HEK293 (cell line): Measurements from ENCODE around the gene PRSS33.
A peak's percentile ranks its signal among the peaks of the same experiment; 100 is the strongest.

Source experiments
- CTCF ChIA-PET: fragments of 350-600 bp; formaldehyde crosslinking; extraction: SDS; loops from one replicate; lab custom pipeline; 2021; ENCODE audit warnings: antibody characterized with exemption; lab: Yijun Ruan, JAX
- POLR2A ChIA-PET: fragments of 300-600 bp; formaldehyde crosslinking; extraction: SDS; loops from one replicate; lab custom pipeline; 2020; ENCODE audit warnings: antibody characterized with exemption, inconsistent platforms; lab: Yijun Ruan, JAX
- H3K27ac ChIP-seq: fragments of 200-500 bp; sonication (Bioruptor generic); 2 replicates; pipeline ENCODE4 v1.5.1; 2014; ENCODE audit warnings: low read depth, low read length, control low read depth, inconsistent platforms; ENCODE audit errors: extremely low read depth
- H3K36me3 ChIP-seq, 2 experiments: fragments of 200-500 bp in 1 of 2; sonication (Bioruptor generic) in 1 of 2; 1 replicate in 1 of 2; 2 replicates in 1 of 2; pipeline ENCODE4 v1.5.1; 2014 to 2017; ENCODE audit warnings: inconsistent platforms in 2 of 2, low read length in 2 of 2; ENCODE audit not compliant: control insufficient read depth in 2 of 2, insufficient read depth in 1 of 2
- H3K4me1 ChIP-seq: fragments of 200-500 bp; sonication (Bioruptor generic); 2 replicates; pipeline ENCODE4 v1.5.1; 2014; ENCODE audit warnings: mild to moderate bottlenecking, low read length, inconsistent platforms; ENCODE audit not compliant: control insufficient read depth, insufficient read depth
- H3K4me3 ChIP-seq: 2 replicates; pipeline ENCODE4 v1.5.1; 2011; ENCODE audit warnings: low read depth, mild to moderate bottlenecking, control low read depth, low read length, moderate library complexity
- H3K9me3 ChIP-seq: fragments of 200-500 bp; sonication (Bioruptor generic); 2 replicates; pipeline ENCODE4 v1.5.1; 2014; ENCODE audit warnings: low read depth, low read length, inconsistent platforms; ENCODE audit not compliant: control insufficient read depth, insufficient read depth
- KLF17 ChIP-seq: fragments of 450-650 bp; formaldehyde crosslinking; IDR thresholded peaks from 2 replicates; pipeline ENCODE4 v1.5.1; 2016; ENCODE audit warnings: missing biosample characterization, missing genetic modification characterization
- PBX3 ChIP-seq: sonication (generic); formaldehyde crosslinking; IDR thresholded peaks from 2 replicates; pipeline ENCODE4 v1.8.1; 2022; ENCODE audit warnings: mild to moderate bottlenecking, moderate library complexity, missing genetic modification reagents
- SP7 ChIP-seq: fragments of 450-650 bp; formaldehyde crosslinking; IDR thresholded peaks from 2 replicates; pipeline ENCODE4 v1.5.1; 2016; ENCODE audit warnings: missing biosample characterization, missing genetic modification characterization
- TRIM28 ChIP-seq: IDR thresholded peaks from 2 replicates; pipeline ENCODE4 v1.6.1; 2011; ENCODE audit warnings: low read length, control low read depth, borderline replicate concordance
- ZBTB49 ChIP-seq: fragments of 450-650 bp; formaldehyde crosslinking; IDR thresholded peaks from 2 replicates; pipeline ENCODE4 v1.5.1; 2016; ENCODE audit warnings: missing biosample characterization, missing genetic modification characterization, low read depth
- ZNF302 ChIP-seq: fragments of 450-650 bp; formaldehyde crosslinking; IDR thresholded peaks from 2 replicates; pipeline ENCODE4 v1.5.1; 2016; ENCODE audit warnings: missing biosample characterization, missing genetic modification characterization, low read depth
- ZNF433 ChIP-seq: fragments of 450-650 bp; formaldehyde crosslinking; IDR thresholded peaks from 2 replicates; pipeline ENCODE4 v1.5.1; 2016; ENCODE audit warnings: missing biosample characterization, missing genetic modification characterization, low read depth
- ZNF521 ChIP-seq: fragments of 450-650 bp; formaldehyde crosslinking; IDR thresholded peaks from 2 replicates; pipeline ENCODE4 v1.5.1; 2017; ENCODE audit warnings: missing biosample characterization, mild to moderate bottlenecking, missing genetic modification characterization
- ZNF610 ChIP-seq: fragments of 450-650 bp; formaldehyde crosslinking; IDR thresholded peaks from 2 replicates; pipeline ENCODE4 v1.5.1; 2016; ENCODE audit warnings: missing biosample characterization, missing genetic modification characterization, borderline replicate concordance
- ZNF629 ChIP-seq: fragments of 450-650 bp; formaldehyde crosslinking; IDR thresholded peaks from 2 replicates; pipeline ENCODE4 v1.5.1; 2017; ENCODE audit warnings: missing biosample characterization, missing genetic modification characterization
- ZNF701 ChIP-seq: fragments of 450-650 bp; formaldehyde crosslinking; IDR thresholded peaks from 2 replicates; pipeline ENCODE4 v1.5.1; 2016; ENCODE audit warnings: missing biosample characterization, missing genetic modification characterization
- TF ChIP-seq, protein P1 (sequence below): fragments of 450-650 bp; formaldehyde crosslinking; IDR thresholded peaks from 2 replicates; pipeline ENCODE4 v1.5.1; 2017; ENCODE audit warnings: missing biosample characterization, missing genetic modification characterization
- TF ChIP-seq, protein P2 (sequence below): fragments of 450-650 bp; formaldehyde crosslinking; IDR thresholded peaks from 2 replicates; pipeline ENCODE4 v1.5.1; 2016; ENCODE audit warnings: missing biosample characterization, missing genetic modification characterization
- TF ChIP-seq, protein P3 (sequence below): fragments of 450-650 bp; formaldehyde crosslinking; IDR thresholded peaks from 2 replicates; pipeline ENCODE4 v1.5.1; 2016; ENCODE audit warnings: missing biosample characterization, missing genetic modification characterization

The PRSS33 gene

DNA sequence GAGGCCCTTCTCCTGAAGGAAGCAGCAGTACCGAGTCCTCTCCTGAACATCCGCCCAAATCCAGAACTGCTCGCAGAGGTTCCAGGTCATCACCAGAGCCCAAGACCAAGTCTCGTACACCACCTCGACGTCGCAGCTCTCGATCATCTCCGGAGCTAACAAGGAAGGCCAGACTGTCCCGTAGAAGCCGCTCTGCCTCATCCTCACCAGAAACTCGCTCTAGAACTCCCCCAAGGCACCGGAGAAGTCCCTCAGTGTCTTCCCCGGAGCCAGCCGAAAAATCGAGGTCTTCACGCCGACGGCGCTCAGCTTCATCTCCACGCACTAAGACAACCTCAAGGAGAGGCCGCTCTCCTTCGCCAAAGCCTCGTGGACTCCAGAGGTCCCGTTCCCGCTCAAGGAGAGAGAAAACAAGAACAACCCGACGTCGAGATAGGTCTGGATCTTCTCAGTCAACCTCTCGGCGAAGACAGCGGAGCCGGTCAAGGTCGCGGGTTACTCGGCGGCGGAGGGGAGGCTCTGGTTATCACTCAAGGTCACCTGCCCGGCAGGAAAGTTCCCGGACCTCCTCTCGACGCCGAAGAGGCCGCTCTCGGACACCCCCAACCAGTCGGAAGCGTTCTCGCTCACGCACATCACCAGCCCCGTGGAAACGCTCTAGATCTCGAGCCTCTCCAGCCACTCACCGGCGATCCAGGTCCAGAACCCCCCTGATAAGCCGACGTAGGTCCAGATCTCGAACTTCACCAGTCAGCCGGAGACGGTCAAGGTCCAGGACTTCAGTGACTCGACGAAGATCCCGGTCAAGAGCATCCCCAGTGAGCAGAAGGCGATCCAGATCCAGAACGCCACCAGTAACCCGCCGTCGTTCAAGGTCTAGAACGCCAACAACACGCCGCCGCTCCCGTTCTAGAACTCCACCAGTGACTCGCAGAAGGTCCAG is 21.6 kb downstream of the PRSS33 start:
- H3K9me3 ChIP-seq, result no peaks in the 10 kb centered on the region
- CTCF ChIA-PET, result interaction anchor here (1.0 kb wide), 1 partner anchor 9 kb away, joined by 3 read pairs; no protein-coding TSS in a partner anchor
- no peaks in the 10 kb centered on the region; the same call in 1 of the 2 replicates for H3K4me1 ChIP-seq
- TF ChIP-seq, protein P1, sequence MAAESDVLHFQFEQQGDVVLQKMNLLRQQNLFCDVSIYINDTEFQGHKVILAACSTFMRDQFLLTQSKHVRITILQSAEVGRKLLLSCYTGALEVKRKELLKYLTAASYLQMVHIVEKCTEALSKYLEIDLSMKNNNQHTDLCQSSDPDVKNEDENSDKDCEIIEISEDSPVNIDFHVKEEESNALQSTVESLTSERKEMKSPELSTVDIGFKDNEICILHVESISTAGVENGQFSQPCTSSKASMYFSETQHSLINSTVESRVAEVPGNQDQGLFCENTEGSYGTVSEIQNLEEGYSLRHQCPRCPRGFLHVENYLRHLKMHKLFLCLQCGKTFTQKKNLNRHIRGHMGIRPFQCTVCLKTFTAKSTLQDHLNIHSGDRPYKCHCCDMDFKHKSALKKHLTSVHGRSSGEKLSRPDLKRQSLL, result peak; percentile 76; the same call in 1 of the 2 replicates
- no peak for TF ChIP-seq ZBTB49
- TF ChIP-seq, all 188 proteins: peak for 1
- no peak overlapping the region for H3K27ac ChIP-seq
- no peak overlapping the region for H3K4me3 ChIP-seq
- POLR2A ChIA-PET, result interaction anchor here (1.0 to 1.9 kb wide), 2 partner anchors 8 to 10 kb away, joined by 5 to 6 read pairs; no protein-coding TSS in a partner anchor
- H3K36me3 ChIP-seq, result peaks cover 36 to 100% of the 10 kb centered on the region in 2 experiments

GRCh38 chr16:2764718-2765117 is 22.6 kb downstream of the PRSS33 start:
- POLR2A ChIA-PET, result interaction anchor here (1.9 kb wide), 1 partner anchor 9 kb away, joined by 6 read pairs; no protein-coding TSS in a partner anchor

More at GRCh38 chr16:2764718-2765117, 22.6 kb downstream of the PRSS33 start:
- no peak overlapping the region for H3K4me3 ChIP-seq
- H3K36me3 ChIP-seq, result peaks cover 40 to 100% of the 10 kb centered on the region in 2 experiments
- CTCF ChIA-PET, result interaction anchor here (1.0 kb wide), 1 partner anchor 10 kb away, joined by 3 read pairs; no protein-coding TSS in a partner anchor
- H3K9me3 ChIP-seq, result no peaks in the 10 kb centered on the region
- no peaks in the 10 kb centered on the region for H3K4me1 ChIP-seq
- H3K27ac ChIP-seq, result no peak overlapping the region
- TF ChIP-seq ZNF701 (no peak), ZNF302 (no peak), KLF17 (tag by site-specific recombination) (no peak), ZNF521 (tag by site-specific recombination) (no peak), ZNF629 (no peak), TRIM28 (no peak), ZNF433 (tag by site-specific recombination) (no peak), ZNF610 (tag by site-specific recombination) (no peak), SP7 (tag by site-specific recombination) (no peak), PBX3 (CRISPR knock-in tag) (no peak)
- TF ChIP-seq, protein P2, sequence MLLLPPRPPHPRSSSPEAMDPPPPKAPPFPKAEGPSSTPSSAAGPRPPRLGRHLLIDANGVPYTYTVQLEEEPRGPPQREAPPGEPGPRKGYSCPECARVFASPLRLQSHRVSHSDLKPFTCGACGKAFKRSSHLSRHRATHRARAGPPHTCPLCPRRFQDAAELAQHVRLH (tag by site-specific recombination), result no peak
- TF ChIP-seq, protein P3, sequence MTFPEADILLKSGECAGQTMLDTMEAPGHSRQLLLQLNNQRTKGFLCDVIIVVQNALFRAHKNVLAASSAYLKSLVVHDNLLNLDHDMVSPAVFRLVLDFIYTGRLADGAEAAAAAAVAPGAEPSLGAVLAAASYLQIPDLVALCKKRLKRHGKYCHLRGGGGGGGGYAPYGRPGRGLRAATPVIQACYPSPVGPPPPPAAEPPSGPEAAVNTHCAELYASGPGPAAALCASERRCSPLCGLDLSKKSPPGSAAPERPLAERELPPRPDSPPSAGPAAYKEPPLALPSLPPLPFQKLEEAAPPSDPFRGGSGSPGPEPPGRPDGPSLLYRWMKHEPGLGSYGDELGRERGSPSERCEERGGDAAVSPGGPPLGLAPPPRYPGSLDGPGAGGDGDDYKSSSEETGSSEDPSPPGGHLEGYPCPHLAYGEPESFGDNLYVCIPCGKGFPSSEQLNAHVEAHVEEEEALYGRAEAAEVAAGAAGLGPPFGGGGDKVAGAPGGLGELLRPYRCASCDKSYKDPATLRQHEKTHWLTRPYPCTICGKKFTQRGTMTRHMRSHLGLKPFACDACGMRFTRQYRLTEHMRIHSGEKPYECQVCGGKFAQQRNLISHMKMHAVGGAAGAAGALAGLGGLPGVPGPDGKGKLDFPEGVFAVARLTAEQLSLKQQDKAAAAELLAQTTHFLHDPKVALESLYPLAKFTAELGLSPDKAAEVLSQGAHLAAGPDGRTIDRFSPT (tag by site-specific recombination), result no peak
